Duodenal mucosa (tissue), 2 donors: Measurements from ENCODE around the gene TPSAB1.
"Not testable (repeated sequence)": the region's sequence is repeated elsewhere in the genome, so short reads cannot be mapped to it uniquely, and the experiment has no call there.

Experiments used
- H3K27ac ChIP-seq: one replicate; pipeline ENCODE4 v1.7.0; 2013; ENCODE audit warnings: low read depth, low read length
- H3K27me3 ChIP-seq, 2 donors: one replicate each; pipeline ENCODE4 v1.7.0; 2013; ENCODE audit warnings: low read length in 2 of 2, control low read depth in 1 of 2; ENCODE audit not compliant: insufficient read depth in 2 of 2, control insufficient read depth in 1 of 2
- H3K36me3 ChIP-seq, 2 donors: one replicate each; pipeline ENCODE4 v1.7.0; 2013; ENCODE audit warnings: low read length in 2 of 2, control low read depth in 1 of 2; ENCODE audit not compliant: insufficient read depth in 2 of 2, control insufficient read depth in 1 of 2
- H3K4me1 ChIP-seq, 2 donors: one replicate each; pipeline ENCODE4 v1.7.0; 2013; ENCODE audit warnings: low read length in 2 of 2, control low read depth in 1 of 2; ENCODE audit not compliant: insufficient read depth in 2 of 2, control insufficient read depth in 1 of 2
- H3K4me3 ChIP-seq, 2 donors: one replicate each; pipeline ENCODE4 v1.7.0; 2013; ENCODE audit warnings: low read length in 2 of 2, low read depth in 1 of 2
- H3K9ac ChIP-seq, 2 donors: one replicate each; pipeline ENCODE4 v1.7.0; 2013; ENCODE audit warnings: low read length in 2 of 2, low read depth in 1 of 2
- H3K9me3 ChIP-seq, 2 donors: one replicate each; pipeline ENCODE4 v1.7.0; 2013; ENCODE audit warnings: low read length in 2 of 2, control low read depth in 1 of 2; ENCODE audit not compliant: control insufficient read depth in 1 of 2

The TPSAB1 gene

DNA sequence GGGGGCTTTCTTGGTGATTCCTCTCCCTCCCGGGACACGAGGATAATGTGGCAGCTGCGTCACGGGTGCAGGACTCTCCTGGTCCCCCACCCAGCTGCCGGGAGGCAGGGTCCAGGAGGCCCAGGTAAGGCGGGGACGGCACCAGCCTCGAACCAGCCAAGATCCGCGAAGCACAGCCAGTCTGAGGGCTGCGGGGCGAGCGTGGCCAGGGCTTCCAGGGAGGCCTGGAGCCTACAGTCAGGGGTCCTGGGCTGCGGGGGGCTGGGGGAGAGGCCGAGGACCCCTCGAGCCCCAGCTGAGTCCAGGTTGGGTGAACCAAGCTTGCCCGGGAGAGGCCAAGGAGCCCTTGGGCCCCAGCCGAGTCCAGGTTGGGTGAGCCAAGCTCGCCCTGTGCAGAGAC is 25.3 kb downstream of the TPSAB1 start:
- H3K27me3 ChIP-seq = peaks cover 12 to 18% of the 10 kb centered on the region in 2 donors
- H3K4me1 ChIP-seq = peaks cover 0 to under 1% of the 10 kb centered on the region in 2 donors
- no peak overlapping the region for H3K9ac ChIP-seq

GRCh38 chr16:1269418-1269817 is 28.9 kb downstream of the TPSAB1 start:
- not testable (repeated sequence) for H3K9me3 ChIP-seq, H3K27ac ChIP-seq, H3K4me3 ChIP-seq, H3K9ac ChIP-seq, H3K36me3 ChIP-seq
- peaks cover 7 to 14% of the 10 kb centered on the region in 2 donors for H3K4me1 ChIP-seq
- H3K27me3 ChIP-seq = peaks cover 3 to 18% of the 10 kb centered on the region in 2 donors

More for the DNA sequence above, 25.3 kb downstream of the TPSAB1 start:
- H3K9me3 ChIP-seq = peaks cover 0 to 3% of the 10 kb centered on the region in 2 donors
- H3K36me3 ChIP-seq = no peaks in the 10 kb centered on the region
- H3K27ac ChIP-seq = no peak overlapping the region
- no peak overlapping the region for H3K4me3 ChIP-seq

GRCh38 chr16:1271380-1271723 is 30.8 kb downstream of the TPSAB1 start:
- H3K27me3 ChIP-seq = peaks cover 10 to 28% of the 10 kb centered on the region in 2 donors
- peaks cover 7 to 14% of the 10 kb centered on the region in 2 donors for H3K4me1 ChIP-seq
- H3K4me3 ChIP-seq = no peak overlapping the region

GRCh38 chr16:1271724-1272413 is 31.4 kb downstream of the TPSAB1 start:
- not testable (repeated sequence) for H3K36me3 ChIP-seq, H3K9me3 ChIP-seq, H3K4me3 ChIP-seq, H3K27ac ChIP-seq, H3K9ac ChIP-seq
- peaks cover 7 to 14% of the 10 kb centered on the region in 2 donors for H3K4me1 ChIP-seq
- H3K27me3 ChIP-seq = peaks cover 10 to 28% of the 10 kb centered on the region in 2 donors

More at GRCh38 chr16:1271380-1271723, 30.8 kb downstream of the TPSAB1 start:
- no peaks in the 10 kb centered on the region for H3K36me3 ChIP-seq
- no peak overlapping the region for H3K27ac ChIP-seq
- no peak overlapping the region for H3K9ac ChIP-seq
- H3K9me3 ChIP-seq = no peaks in the 10 kb centered on the region

GRCh38 chr16:1272453-1273198 is 32.1 kb downstream of the TPSAB1 start:
- Histone ChIP-seq H3K36me3 (no peaks in the 10 kb centered on the region), H3K9ac (no peak overlapping the region), H3K4me3 (no peak overlapping the region), H3K4me1 (peaks cover 7 to 14% of the 10 kb centered on the region in 2 donors), H3K27me3 (peaks cover 16 to 34% of the 10 kb centered on the region in 2 donors), H3K27ac (no peak overlapping the region), H3K9me3 (no peaks in the 10 kb centered on the region)

- peaks cover 21 to 40% of the 10 kb centered on the region in 2 donors for H3K27me3 ChIP-seq
- peaks cover 7 to 14% of the 10 kb centered on the region in 2 donors for H3K4me1 ChIP-seq
- H3K36me3 ChIP-seq = no peaks in the 10 kb centered on the region
- no peaks in the 10 kb centered on the region for H3K9me3 ChIP-seq
- no peak overlapping the region for H3K4me3 ChIP-seq
- H3K27ac ChIP-seq = no peak overlapping the region
- H3K9ac ChIP-seq = no peak overlapping the region
Measured at GRCh38 chr16:1273816-1274215, 33.3 kb downstream of the TPSAB1 start.

DNA sequence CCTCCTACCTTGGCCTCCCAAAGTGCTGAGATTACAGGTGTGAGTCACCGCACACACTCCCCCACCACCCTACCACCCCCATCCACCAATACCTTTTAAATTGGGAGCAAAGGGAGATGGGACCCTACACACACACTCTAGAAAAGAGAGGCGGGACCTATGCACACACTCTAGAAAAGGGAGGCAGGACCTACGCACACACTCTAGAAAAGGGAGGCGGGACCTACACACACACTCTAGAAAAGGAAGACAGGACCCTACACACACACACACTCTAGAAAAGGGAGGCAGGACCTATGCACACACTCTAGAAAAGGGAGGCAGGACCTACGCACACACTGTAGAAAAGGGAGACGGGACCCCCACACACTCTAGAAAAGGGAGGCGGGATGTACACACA is 34.3 kb downstream of the TPSAB1 start:
- H3K9ac ChIP-seq = no peak overlapping the region
- peaks cover 7 to 14% of the 10 kb centered on the region in 2 donors for H3K4me1 ChIP-seq
- peaks cover 21 to 47% of the 10 kb centered on the region in 2 donors for H3K27me3 ChIP-seq
- no peak overlapping the region for H3K27ac ChIP-seq
- H3K36me3 ChIP-seq = no peaks in the 10 kb centered on the region
- H3K9me3 ChIP-seq = no peaks in the 10 kb centered on the region
- H3K4me3 ChIP-seq = no peak overlapping the region

GRCh38 chr16:1275791-1276579 is 35.5 kb downstream of the TPSAB1 start:
- Histone ChIP-seq H3K36me3 (no peaks in the 10 kb centered on the region), H3K9me3 (no peaks in the 10 kb centered on the region), H3K9ac (no peak overlapping the region), H3K4me3 (no peak overlapping the region), H3K27ac (no peak overlapping the region), H3K27me3 (peaks cover 18 to 45% of the 10 kb centered on the region in 2 donors), H3K4me1 (peaks cover 7 to 12% of the 10 kb centered on the region in 2 donors)

DNA sequence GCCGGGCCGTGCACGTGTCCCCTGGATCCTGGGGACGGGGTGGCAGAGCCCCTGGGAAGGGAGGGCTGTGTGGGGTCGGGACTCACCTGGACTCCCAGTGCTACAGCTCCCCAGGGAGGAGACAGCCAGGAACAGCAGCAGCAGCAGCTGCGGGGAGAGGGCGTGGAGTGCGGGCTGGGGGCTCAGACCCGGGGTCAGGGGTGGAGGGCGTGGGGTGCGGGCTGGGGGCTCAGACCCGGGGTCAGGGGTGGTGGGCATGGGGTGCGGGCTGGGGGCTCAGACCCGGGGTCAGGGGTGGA is 36.0 kb downstream of the TPSAB1 start:
- no peak overlapping the region for H3K4me3 ChIP-seq
- H3K27me3 ChIP-seq = peaks cover 18 to 43% of the 10 kb centered on the region in 2 donors
- H3K36me3 ChIP-seq = no peaks in the 10 kb centered on the region
- H3K4me1 ChIP-seq = peaks cover 7 to 8% of the 10 kb centered on the region in 2 donors
- no peaks in the 10 kb centered on the region for H3K9me3 ChIP-seq
- no peak overlapping the region for H3K27ac ChIP-seq
- H3K9ac ChIP-seq = no peak overlapping the region

DNA sequence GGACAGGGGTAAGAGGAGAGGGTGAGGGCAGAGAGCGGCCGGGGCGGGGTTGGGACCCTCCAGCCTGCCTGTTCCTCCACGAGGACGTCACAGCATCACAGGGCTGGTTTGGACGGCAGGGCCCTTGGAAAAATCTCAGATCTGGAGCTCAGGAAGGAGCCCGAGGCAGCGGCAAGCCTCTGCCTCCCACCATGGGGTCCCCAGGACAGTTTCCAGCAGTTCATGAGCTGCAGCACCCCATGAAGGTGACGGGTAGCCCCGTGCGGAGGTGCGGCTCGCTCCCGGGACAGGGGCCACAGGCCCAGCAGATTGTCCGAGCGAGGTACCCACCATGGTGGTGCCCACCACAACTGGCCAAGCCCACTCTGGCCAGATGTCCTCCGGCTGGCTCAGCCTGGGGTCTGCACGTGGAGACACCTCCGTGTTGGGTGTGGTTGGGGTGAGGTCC is 36.7 kb downstream of the TPSAB1 start:
- H3K36me3 ChIP-seq = no peaks in the 10 kb centered on the region
- H3K9me3 ChIP-seq = no peaks in the 10 kb centered on the region
- H3K9ac ChIP-seq = no peak overlapping the region
- H3K4me1 ChIP-seq = peaks cover 2 to 4% of the 10 kb centered on the region in 2 donors
- peaks cover 18 to 42% of the 10 kb centered on the region in 2 donors for H3K27me3 ChIP-seq
- no peak overlapping the region for H3K27ac ChIP-seq
- H3K4me3 ChIP-seq = no peak overlapping the region
